Fibroblast of the conjunctiva (primary cell): ENCODE data around the gene CAV2.

Source experiments
- DNase-seq: peaks from one replicate; pipeline ENCODE4 v3.0.0-alpha.2; 2010; ENCODE audit warnings: low read depth

The CAV2 gene

GRCh38 chr7:116524609-116525297, 25.2 kb downstream of the CAV2 start, which contains the start of gene CAV1:
TSS of gene CAV1 (plus strand) at chr7:116525036. CDS start at chr7:116525063, 27 bp downstream.
- peak; percentile 97 for DNase-seq

- no peak for DNase-seq
Measured at GRCh38 chr7:116525298-116525912, 25.9 kb downstream of the CAV2 start.

GRCh38 chr7:116525913-116526861, 26.6 kb downstream of the CAV2 start:
- peak; percentile 79 for DNase-seq

- DNase-seq, result no peak
Measured at GRCh38 chr7:116526897-116527296, 27.4 kb downstream of the CAV2 start.

- DNase-seq, result no peak
Measured at GRCh38 chr7:116527521-116527920, 28.0 kb downstream of the CAV2 start.

GRCh38 chr7:116528008-116528789, 28.7 kb downstream of the CAV2 start:
- DNase-seq, result peak; percentile 88

GRCh38 chr7:116529250-116529649, 29.7 kb downstream of the CAV2 start:
- no peak for DNase-seq

- no peak for DNase-seq
Measured at GRCh38 chr7:116530107-116530820, 30.7 kb downstream of the CAV2 start.

- no peak for DNase-seq
Measured at GRCh38 chr7:116532102-116532688, 32.7 kb downstream of the CAV2 start.

- DNase-seq, result peak; percentile 59
Measured at GRCh38 chr7:116534790-116535189, 35.3 kb downstream of the CAV2 start.

GRCh38 chr7:116535416-116535815, 35.9 kb downstream of the CAV2 start:
- DNase-seq, result no peak

- DNase-seq, result no peak
Measured at GRCh38 chr7:116538138-116538537, 38.6 kb downstream of the CAV2 start.

GRCh38 chr7:116539879-116540278, 40.3 kb downstream of the CAV2 start:
- DNase-seq, result no peak

- no peak for DNase-seq
Measured at GRCh38 chr7:116540743-116541142, 41.2 kb downstream of the CAV2 start.

- DNase-seq, result no peak
Measured at GRCh38 chr7:116541951-116542350, 42.4 kb downstream of the CAV2 start.

GRCh38 chr7:116542618-116543017, 43.1 kb downstream of the CAV2 start:
- no peak for DNase-seq

GRCh38 chr7:116543664-116544063, 44.1 kb downstream of the CAV2 start:
- DNase-seq, result no peak

GRCh38 chr7:116544487-116544886, 44.9 kb downstream of the CAV2 start:
- no peak for DNase-seq

GRCh38 chr7:116545411-116545993, 46.0 kb downstream of the CAV2 start:
- no peak for DNase-seq

- DNase-seq, result no peak
Measured at GRCh38 chr7:116546054-116546453, 46.5 kb downstream of the CAV2 start.
